ENCODE measurements around the gene RNU1-3.
"Not testable (repeated sequence)": the region's sequence is repeated elsewhere in the genome, so short reads cannot be mapped to it uniquely, and the experiment has no call there.

Gene RNU1-3

DNA sequence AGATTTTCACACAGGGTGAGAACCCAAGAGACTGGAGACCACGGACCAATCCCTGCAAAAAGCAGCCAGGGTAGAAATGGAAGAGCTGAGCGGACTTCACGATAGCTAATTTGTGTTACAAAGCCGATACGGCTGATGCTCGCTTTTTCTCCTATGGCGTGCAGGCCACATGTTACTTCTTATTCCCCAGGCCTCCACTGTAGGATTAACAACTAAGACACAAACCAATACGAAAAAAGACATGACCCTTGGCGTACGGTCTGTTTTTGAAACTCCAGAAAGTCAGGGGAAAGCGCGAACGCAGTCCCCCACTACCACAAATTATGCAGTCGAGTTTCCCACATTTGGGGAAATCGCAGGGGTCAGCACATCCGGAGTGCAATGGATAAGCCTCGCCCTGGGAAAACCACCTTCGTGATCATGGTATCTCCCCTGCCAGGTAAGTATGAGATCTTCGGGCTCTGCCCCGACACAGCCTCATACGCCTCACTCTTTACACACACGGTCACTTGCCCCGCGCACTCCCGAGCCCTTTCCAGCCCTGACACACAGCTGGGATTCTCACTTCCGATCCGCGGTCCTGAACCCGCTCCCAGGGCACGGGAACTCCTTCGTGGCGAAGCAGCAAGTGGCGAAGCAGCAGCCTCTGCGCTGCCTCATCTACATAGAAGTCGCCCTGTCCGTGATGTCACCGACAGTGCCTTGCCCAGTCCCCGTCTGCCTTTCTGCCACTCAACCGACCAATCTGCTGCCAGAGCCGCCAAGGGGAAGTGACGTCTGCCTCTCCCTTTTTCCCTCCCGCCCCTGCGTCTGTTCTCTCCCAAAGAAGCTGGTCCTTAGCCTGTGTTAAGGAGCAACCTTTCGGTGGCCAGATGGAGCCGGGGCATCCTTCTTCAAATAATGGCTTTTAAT, at the start of gene RNU1-3:
Gene RNU1-3, minus strand, starts transcription at position 447 of the 912 bp plus-strand sequence.
- not testable (repeated sequence) for H3K27ac ChIP-seq; H2AFZ ChIP-seq (ENCODE audit: low read depth); H3K4me1 ChIP-seq (ENCODE audit: low read depth, poor library complexity, severe bottlenecking); H3K27me3 ChIP-seq (ENCODE audit: insufficient read depth, low read depth); H3K36me3 ChIP-seq (ENCODE audit: insufficient read depth); H3K79me2 ChIP-seq (ENCODE audit: insufficient read depth, low read depth); H4K20me1 ChIP-seq (ENCODE audit: insufficient read depth); H3K4me2 ChIP-seq; H3K4me3 ChIP-seq (IDR thresholded peaks at IDR 0.05; ENCODE audit: insufficient read depth, low read depth, low read length); H3K9ac ChIP-seq

DNA sequence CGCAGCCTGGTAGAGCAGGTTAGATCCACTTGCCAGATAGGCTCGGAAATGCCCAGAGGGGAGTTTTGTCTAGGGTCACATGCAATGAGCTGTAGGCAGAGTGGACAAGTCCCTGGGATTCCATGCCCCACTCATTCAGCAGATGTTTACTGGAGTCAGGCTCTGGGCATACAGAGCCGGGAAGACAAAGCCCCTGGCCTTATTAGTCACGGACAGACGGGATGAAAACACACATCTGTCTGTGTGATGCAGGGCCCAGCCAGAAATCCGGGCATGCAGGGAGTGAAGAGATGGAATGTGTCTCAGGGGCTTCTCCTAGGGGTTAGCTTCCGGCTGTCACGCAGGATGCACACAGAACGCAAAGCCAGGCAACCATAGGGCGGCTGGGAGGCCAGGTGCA, 46.7 kb upstream of the RNU1-3 start:
- not testable (repeated sequence) for H3K79me2 ChIP-seq (ENCODE audit: insufficient read depth, low read depth); H4K20me1 ChIP-seq (ENCODE audit: insufficient read depth); H3K9ac ChIP-seq; H2AFZ ChIP-seq (ENCODE audit: low read depth); H3K4me3 ChIP-seq (IDR thresholded peaks at IDR 0.05; ENCODE audit: insufficient read depth, low read depth, low read length); H3K4me2 ChIP-seq; H3K4me1 ChIP-seq (ENCODE audit: low read depth, poor library complexity, severe bottlenecking); H3K36me3 ChIP-seq (ENCODE audit: insufficient read depth); H3K27ac ChIP-seq
- peaks cover 31% of the 10 kb centered on the region for H3K27me3 ChIP-seq (ENCODE audit: insufficient read depth, low read depth)

DNA sequence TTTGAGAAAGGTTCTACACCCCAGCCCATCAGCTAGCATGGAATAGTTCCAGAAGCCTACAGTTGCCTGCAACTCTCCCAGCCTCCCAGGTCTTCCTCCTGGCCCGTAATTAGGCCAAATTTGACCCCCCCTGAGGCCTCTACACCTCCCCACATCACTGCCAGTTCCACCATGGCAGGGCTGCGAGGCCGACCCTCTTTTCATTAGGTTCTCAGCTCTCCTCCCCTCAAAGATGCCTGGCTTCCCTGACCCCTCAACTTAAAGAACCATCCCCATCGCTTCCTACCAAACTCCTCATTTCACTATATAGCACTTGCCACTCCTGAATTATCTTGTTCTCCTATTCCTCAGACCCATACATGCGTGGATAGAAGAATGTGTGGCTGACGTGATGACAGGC, 46.2 kb upstream of the RNU1-3 start:
- not testable (repeated sequence) for H3K9ac ChIP-seq; H2AFZ ChIP-seq (ENCODE audit: low read depth); H3K4me3 ChIP-seq (IDR thresholded peaks at IDR 0.05; ENCODE audit: insufficient read depth, low read depth, low read length); H4K20me1 ChIP-seq (ENCODE audit: insufficient read depth); H3K36me3 ChIP-seq (ENCODE audit: insufficient read depth); H3K4me2 ChIP-seq; H3K27ac ChIP-seq; H3K4me1 ChIP-seq (ENCODE audit: low read depth, poor library complexity, severe bottlenecking); H3K79me2 ChIP-seq (ENCODE audit: insufficient read depth, low read depth)
- H3K27me3 ChIP-seq (ENCODE audit: insufficient read depth, low read depth) = peaks cover 26% of the 10 kb centered on the region

DNA sequence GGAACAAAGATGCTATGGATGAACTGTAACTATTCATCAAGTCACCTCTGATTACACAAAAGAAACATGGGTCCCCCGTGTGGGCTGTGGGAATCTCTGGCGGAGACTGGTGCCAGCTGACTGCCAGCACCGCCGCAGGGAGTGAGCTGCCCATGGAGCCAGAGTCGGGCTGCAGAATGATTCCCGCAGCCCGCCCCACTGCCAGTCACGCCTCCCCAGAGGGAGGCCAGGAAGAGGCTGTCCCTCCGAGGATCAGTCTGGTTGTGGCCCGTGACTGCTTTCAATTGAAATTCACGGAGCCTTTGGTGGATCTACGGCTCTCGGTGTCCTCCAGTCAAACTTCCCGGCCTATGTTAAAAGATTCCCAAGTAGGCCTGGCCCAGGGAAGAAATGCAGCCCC, 45.8 kb upstream of the RNU1-3 start:
- not testable (repeated sequence) for H4K20me1 ChIP-seq (ENCODE audit: insufficient read depth); H3K4me3 ChIP-seq (IDR thresholded peaks at IDR 0.05; ENCODE audit: insufficient read depth, low read depth, low read length); H3K4me2 ChIP-seq; H3K36me3 ChIP-seq (ENCODE audit: insufficient read depth); H3K9ac ChIP-seq; H3K27ac ChIP-seq; H3K79me2 ChIP-seq (ENCODE audit: insufficient read depth, low read depth); H3K4me1 ChIP-seq (ENCODE audit: low read depth, poor library complexity, severe bottlenecking); H2AFZ ChIP-seq (ENCODE audit: low read depth)
- H3K27me3 ChIP-seq (ENCODE audit: insufficient read depth, low read depth) = peaks cover 25% of the 10 kb centered on the region

DNA sequence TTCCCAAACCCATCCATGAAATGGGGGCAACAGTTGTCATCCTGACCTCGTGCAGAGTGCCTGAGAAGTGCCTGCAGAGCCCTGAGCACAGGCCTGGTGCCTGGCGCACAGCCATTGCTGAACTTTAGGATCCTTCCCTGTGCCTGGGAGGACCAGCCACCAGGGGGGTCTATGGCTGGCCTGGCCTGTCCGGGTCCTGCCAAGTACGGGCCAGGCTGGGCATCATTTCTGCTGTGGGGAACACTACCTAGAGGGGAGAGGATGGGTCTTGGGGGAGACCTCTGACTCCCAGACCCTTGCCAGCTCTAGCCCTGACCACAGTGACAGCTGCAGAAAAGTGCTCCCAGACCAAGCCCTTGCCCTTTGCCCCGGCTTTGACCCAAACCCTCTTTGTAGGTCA, 45.4 kb upstream of the RNU1-3 start:
- H3K4me1 ChIP-seq (ENCODE audit: low read depth, poor library complexity, severe bottlenecking); H3K9ac ChIP-seq; H4K20me1 ChIP-seq (ENCODE audit: insufficient read depth); H3K4me2 ChIP-seq; H3K79me2 ChIP-seq (ENCODE audit: insufficient read depth, low read depth); H3K4me3 ChIP-seq (IDR thresholded peaks at IDR 0.05; ENCODE audit: insufficient read depth, low read depth, low read length); H3K36me3 ChIP-seq (ENCODE audit: insufficient read depth); H2AFZ ChIP-seq (ENCODE audit: low read depth); H3K27ac ChIP-seq: not testable (repeated sequence)
- H3K27me3 ChIP-seq (ENCODE audit: insufficient read depth, low read depth) = peaks cover 20% of the 10 kb centered on the region

DNA sequence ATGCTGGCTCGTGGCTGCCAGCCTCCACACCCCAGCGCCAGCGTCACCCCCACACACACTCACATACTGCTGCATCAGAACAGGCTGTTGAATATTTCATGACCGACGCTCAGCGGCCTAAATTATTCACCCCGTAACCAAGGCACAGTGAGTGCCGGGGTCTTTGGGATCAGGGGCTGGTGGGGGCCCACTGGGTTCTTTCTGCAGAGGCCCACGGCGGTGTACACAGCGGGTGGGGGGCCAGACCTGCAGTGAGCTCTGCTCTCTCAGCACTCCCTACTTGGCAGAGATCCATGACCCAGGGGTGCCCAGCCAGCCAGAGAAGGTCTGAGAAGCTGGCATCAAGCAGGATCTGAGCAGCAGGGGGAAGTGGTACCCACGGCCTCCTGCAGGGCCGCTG, 43.9 kb upstream of the RNU1-3 start:
- not testable (repeated sequence) for H3K4me1 ChIP-seq (ENCODE audit: low read depth, poor library complexity, severe bottlenecking); H3K9ac ChIP-seq; H2AFZ ChIP-seq (ENCODE audit: low read depth); H3K27me3 ChIP-seq (ENCODE audit: insufficient read depth, low read depth); H3K79me2 ChIP-seq (ENCODE audit: insufficient read depth, low read depth); H3K36me3 ChIP-seq (ENCODE audit: insufficient read depth); H3K4me2 ChIP-seq; H4K20me1 ChIP-seq (ENCODE audit: insufficient read depth); H3K27ac ChIP-seq; H3K4me3 ChIP-seq (IDR thresholded peaks at IDR 0.05; ENCODE audit: insufficient read depth, low read depth, low read length)

DNA sequence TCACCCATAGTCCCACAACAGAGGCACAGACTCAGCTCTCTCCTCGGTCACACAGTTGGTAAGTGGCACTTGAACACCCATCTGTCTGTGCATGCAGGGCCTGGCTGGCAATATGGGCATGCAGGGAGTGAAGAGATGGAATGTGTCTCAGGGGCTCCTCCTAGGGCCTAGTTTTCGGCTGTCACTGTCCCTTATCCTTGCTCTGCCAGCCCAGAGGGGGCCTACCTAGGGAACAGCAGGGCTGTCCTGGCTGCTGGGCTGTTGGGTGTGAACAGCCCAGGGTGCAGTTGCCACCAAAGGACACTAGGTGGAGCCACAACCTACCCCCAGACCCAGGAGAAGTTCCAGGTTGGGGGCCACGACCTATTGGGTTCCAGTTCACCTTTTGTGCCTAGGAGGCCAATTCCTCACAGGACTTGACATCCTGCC, 42.9 kb upstream of the RNU1-3 start:
- H2AFZ ChIP-seq (ENCODE audit: low read depth); H3K4me2 ChIP-seq; H3K27ac ChIP-seq; H3K27me3 ChIP-seq (ENCODE audit: insufficient read depth, low read depth); H3K4me3 ChIP-seq (IDR thresholded peaks at IDR 0.05; ENCODE audit: insufficient read depth, low read depth, low read length); H3K4me1 ChIP-seq (ENCODE audit: low read depth, poor library complexity, severe bottlenecking); H3K9ac ChIP-seq; H4K20me1 ChIP-seq (ENCODE audit: insufficient read depth); H3K79me2 ChIP-seq (ENCODE audit: insufficient read depth, low read depth); H3K36me3 ChIP-seq (ENCODE audit: insufficient read depth): not testable (repeated sequence)
- TF ChIP-seq, protein P1, sequence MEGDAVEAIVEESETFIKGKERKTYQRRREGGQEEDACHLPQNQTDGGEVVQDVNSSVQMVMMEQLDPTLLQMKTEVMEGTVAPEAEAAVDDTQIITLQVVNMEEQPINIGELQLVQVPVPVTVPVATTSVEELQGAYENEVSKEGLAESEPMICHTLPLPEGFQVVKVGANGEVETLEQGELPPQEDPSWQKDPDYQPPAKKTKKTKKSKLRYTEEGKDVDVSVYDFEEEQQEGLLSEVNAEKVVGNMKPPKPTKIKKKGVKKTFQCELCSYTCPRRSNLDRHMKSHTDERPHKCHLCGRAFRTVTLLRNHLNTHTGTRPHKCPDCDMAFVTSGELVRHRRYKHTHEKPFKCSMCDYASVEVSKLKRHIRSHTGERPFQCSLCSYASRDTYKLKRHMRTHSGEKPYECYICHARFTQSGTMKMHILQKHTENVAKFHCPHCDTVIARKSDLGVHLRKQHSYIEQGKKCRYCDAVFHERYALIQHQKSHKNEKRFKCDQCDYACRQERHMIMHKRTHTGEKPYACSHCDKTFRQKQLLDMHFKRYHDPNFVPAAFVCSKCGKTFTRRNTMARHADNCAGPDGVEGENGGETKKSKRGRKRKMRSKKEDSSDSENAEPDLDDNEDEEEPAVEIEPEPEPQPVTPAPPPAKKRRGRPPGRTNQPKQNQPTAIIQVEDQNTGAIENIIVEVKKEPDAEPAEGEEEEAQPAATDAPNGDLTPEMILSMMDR (conservative IDR thresholded peaks at IDR 0.05; ENCODE audit: low read depth, low read length) = peak; percentile 49

DNA sequence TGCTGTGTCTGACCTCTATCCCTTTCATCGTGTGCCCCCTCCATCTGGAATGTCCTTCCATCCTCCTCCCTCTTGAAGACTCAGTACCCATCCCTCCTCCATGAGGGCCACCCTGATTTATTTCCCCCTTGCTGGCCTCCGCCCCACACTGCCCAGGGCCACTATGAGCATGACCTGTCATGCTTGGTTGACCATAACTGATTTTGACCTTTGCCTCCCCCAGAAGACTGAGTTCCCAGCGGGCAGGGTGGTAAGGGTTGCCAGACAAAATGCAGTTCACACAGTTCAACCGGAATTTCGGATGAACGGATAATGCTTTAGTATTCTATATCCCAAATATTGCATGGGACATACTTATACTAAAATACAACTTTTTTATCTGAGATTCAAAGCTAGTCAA, 42.0 kb upstream of the RNU1-3 start:
- not testable (repeated sequence) for H4K20me1 ChIP-seq (ENCODE audit: insufficient read depth); H3K9ac ChIP-seq; H3K4me2 ChIP-seq

More for the DNA sequence above, 42.0 kb upstream of the RNU1-3 start:
- H3K79me2 ChIP-seq (ENCODE audit: insufficient read depth, low read depth); H3K27me3 ChIP-seq (ENCODE audit: insufficient read depth, low read depth); H3K27ac ChIP-seq; H3K36me3 ChIP-seq (ENCODE audit: insufficient read depth); H3K4me3 ChIP-seq (IDR thresholded peaks at IDR 0.05; ENCODE audit: insufficient read depth, low read depth, low read length); H3K4me1 ChIP-seq (ENCODE audit: low read depth, poor library complexity, severe bottlenecking); H2AFZ ChIP-seq (ENCODE audit: low read depth): not testable (repeated sequence)
